ENCODE results near the gene AMPD2. TPM values are rescaled to one million over a fixed set of nuclear protein-coding genes. Genes with fewer than 3 reads are reported as not detected.

The AMPD2 gene
- total and polyA plus RNA-seq, 2 of the 8 experiments (the other 6 are each of a cell fraction or from before 2014, with no cell fraction given): 37.2 to 67.7 TPM

- TF ChIP-seq KDM4A (IDR thresholded peaks at IDR 0.05; ENCODE audit: low read depth, low read length, severe bottlenecking) (peak; percentile 74), RBBP5 (IDR thresholded peaks at IDR 0.05; ENCODE audit: borderline replicate concordance, low read depth, low read length) (no peak), PHF8 (conservative IDR thresholded peaks at IDR 0.05; ENCODE audit: low read depth, low read length) (peak; percentile 77), POLR2AphosphoS5 (IDR thresholded peaks at IDR 0.05; ENCODE audit: low read depth, low read length) (peak; percentile 61; the same call in 1 of the 2 replicates), EZH2 (IDR thresholded peaks at IDR 0.05; ENCODE audit: low read depth, low read length, severe bottlenecking) (no peak), TBP (IDR thresholded peaks at IDR 0.05; ENCODE audit: low read depth, low read length) (no peak; the same call in 1 of the 2 replicates), HDAC2 (IDR thresholded peaks at IDR 0.05; ENCODE audit: borderline replicate concordance in 1 of 2, low read depth in 2 of 2, low read length in 2 of 2) (peak in 1 of 2 experiments; percentile 38; a peak in 1 of 4 replicates), SP4 (IDR thresholded peaks at IDR 0.05; ENCODE audit: low read length) (0 out of 2 replicates have a peak, but pooled peaks have one; percentile 8), ASH2L (IDR thresholded peaks at IDR 0.05; ENCODE audit: low read length) (peak; percentile 55)
Measured at GRCh38 chr1:109619576-109620400, at the start of gene AMPD2, which contains the start of gene GNAT2 (continued).

Measured in H1 (cell line).